Uterus (tissue), 4 donors: Measurements from ENCODE around the gene LCP2. TPM values are rescaled to one million over a fixed set of nuclear protein-coding genes. Genes with fewer than 3 reads are reported as not detected.
"Not testable (repeated sequence)": the region's sequence is repeated elsewhere in the genome, so short reads cannot be mapped to it uniquely, and the experiment has no call there.

Experiments used
- DNase-seq, 2 donors: peaks; one replicate each; pipeline ENCODE4 v3.0.0-alpha.2; 2019 to 2020
- H3K27ac ChIP-seq, 2 donors: fragments of 200-600 bp; sonication (generic); 1 replicate in 1 of 2; 2 replicates in 1 of 2; pipeline ENCODE4 v1.5.1; 2016 to 2018
- H3K27me3 ChIP-seq, 2 donors: fragments of 200-600 bp; sonication (generic); one replicate each; pipeline ENCODE4 v1.5.1; 2018 to 2019; ENCODE audit warnings: control low read depth in 1 of 2
- H3K36me3 ChIP-seq, 2 donors: fragments of 200-600 bp; sonication (generic); one replicate each; pipeline ENCODE4 v1.5.1; 2019; ENCODE audit warnings: control low read depth in 1 of 2
- H3K4me1 ChIP-seq, 2 donors: fragments of 200-600 bp; sonication (generic); one replicate each; pipeline ENCODE4 v1.5.1; 2018 to 2019; ENCODE audit warnings: control low read depth in 1 of 2
- H3K4me3 ChIP-seq, 2 donors: fragments of 200-600 bp; sonication (generic); 1 replicate in 1 of 2; 2 replicates in 1 of 2; pipeline ENCODE4 v1.5.1; 2018 to 2019; ENCODE audit warnings: mild to moderate bottlenecking in 1 of 2
- H3K9me3 ChIP-seq, 2 donors: fragments of 200-600 bp; sonication (generic); one replicate each; pipeline ENCODE4 v1.5.1; 2019; ENCODE audit warnings: control low read depth in 1 of 2
- CTCF ChIP-seq, 4 experiments: fragments of 200-600 bp in 2 of 4; fragments of 450-650 bp in 2 of 4; sonication (generic) in 2 of 4; IDR thresholded peaks; one replicate each; pipeline ENCODE4 v1.5.1; 2016 to 2019; ENCODE audit warnings: antibody characterized with exemption in 4 of 4, mild to moderate bottlenecking in 2 of 4, moderate library complexity in 1 of 4
- POLR2A ChIP-seq, 2 donors: fragments of 450-650 bp; IDR thresholded peaks; one replicate each; pipeline ENCODE4 v1.6.1; 2016; ENCODE audit warnings: antibody characterized with exemption in 2 of 2, mild to moderate bottlenecking in 1 of 2, moderate library complexity in 1 of 2
- intact Hi-C: fragments of 100-400 bp; cut with DNase I; formaldehyde crosslinking; loops from one replicate; pipeline ENCODE4 v1.15.1; 2023; ENCODE audit warnings: low total_unique reads
- total RNA-seq, 4 donors: library from RNA; depleted of rRNA in 3 of 4; stranded (reverse); fragments of >200 nt in 3 of 4; gene quantifications; one replicate each; pipeline versions ENCODE4 v1.1.0 to v1.2.4, GENCODE V29; 2014 to 2023
- donor health status: DM: yes; HTN: yes; CAD: no.

LCP2 gene
- total RNA-seq, 4 donors from 2014 or later = 1.3 to 19.1 (median 11.2) TPM

DNA sequence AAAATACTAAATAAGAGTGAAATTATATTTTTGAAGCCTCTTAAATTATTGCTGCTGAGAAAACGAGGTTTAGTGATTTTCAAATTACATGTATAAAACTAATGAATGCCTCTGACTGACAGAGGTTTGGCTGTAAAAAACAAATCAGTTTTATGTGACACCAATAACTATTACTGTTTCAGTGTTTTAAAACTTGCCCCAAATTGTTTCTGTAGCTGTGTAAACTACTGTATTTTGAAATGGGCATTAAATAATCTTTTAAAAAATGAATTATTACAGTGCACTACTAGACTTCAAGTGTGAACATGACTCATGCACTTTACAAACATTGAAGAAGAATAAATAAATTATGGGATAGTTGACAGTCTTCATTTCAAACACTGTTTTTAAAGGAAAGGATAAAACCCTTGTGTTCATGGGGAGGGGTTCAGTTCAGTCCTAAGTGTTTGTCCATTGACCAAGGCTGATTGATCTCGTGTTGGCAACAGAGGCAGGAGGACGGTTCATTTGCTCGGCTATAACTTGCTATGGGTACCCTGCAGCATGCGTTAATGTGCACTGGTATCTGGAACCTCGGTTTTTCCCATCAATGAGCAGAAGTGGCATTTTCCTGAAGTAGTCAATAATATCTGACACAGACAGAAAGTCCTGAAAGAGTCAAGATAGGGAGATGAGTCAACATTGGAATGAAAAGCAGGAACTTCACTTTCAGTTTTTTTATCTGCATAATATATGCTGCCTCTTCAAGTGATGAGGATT, 49.2 kb downstream of the LCP2 start:
- H3K27ac ChIP-seq = no peak overlapping the region
- no peaks in the 10 kb centered on the region for H3K9me3 ChIP-seq
- TF ChIP-seq POLR2A (IDR thresholded peaks at IDR 0.05) (no peak), CTCF (IDR thresholded peaks at IDR 0.05) (no peak)
- no peak overlapping the region for H3K4me3 ChIP-seq
- DNase-seq = no peak
- no peaks in the 10 kb centered on the region for H3K4me1 ChIP-seq
- H3K27me3 ChIP-seq = no peaks in the 10 kb centered on the region
- intact Hi-C loops = no loop called here
- no peaks in the 10 kb centered on the region for H3K36me3 ChIP-seq

DNA sequence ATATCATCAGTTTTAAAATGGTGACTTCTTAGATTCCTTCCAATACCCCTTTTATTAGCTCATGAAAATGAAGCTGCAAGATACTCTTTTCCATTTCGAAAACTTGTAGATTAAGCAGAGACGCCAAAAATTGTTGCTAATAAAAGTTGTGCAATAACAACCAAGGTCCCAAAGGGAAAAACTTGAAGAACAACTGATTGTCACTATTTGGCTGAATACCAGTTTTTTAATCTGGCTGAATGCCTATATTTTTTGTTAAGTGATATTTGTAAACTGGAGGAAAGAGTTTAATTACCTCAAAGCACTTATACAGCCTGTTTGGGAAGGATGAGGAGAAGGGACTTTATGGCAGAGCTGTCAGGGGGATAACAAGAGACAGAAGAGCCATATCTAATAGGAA, 50.2 kb downstream of the LCP2 start:
- H3K36me3 ChIP-seq = no peaks in the 10 kb centered on the region
- no peaks in the 10 kb centered on the region for H3K27me3 ChIP-seq
- no peaks in the 10 kb centered on the region for H3K4me1 ChIP-seq
- H3K4me3 ChIP-seq = no peak overlapping the region
- no peak for DNase-seq
- intact Hi-C loops = no loop called here
- TF ChIP-seq CTCF (IDR thresholded peaks at IDR 0.05) = no peak
- no peak for TF ChIP-seq POLR2A (IDR thresholded peaks at IDR 0.05)
- H3K9me3 ChIP-seq = no peaks in the 10 kb centered on the region
- H3K27ac ChIP-seq = peak overlapping the region in 1 of 2 donors; percentile 56

DNA sequence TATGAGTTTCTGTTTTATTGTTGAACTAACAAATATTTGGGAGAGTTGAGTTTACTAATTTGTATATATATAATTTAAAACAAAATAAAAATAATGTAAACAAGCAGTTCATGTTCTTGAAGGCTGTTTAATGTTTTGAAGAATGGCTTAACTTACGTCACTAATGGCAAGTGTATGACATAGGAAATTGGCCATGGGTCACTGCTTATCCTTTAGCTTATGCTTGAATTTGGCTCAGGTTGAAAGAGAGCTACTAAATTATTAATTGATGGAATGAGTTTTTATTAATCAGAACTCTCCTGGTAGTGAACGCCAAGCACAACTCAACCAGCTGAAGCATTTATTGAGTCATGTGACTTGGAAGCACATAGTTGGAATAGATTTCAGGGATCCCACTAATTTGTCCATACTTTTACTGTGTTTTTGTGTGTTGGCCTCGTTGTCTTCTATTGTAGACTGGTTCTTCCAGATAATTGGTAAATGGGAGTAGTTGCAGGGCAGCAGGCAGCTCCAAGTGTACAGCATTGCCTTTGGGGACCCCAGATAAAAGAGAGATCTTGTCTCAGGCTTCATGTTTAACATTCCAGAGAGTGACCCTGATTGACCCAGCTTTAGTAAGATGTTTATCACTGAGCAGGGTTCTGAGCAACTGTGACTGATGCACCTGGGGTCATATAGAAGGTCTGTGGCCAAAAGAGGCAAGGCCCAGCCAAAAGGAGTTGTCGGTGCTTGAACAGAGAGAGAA, 51.3 kb downstream of the LCP2 start:
- no peaks in the 10 kb centered on the region for H3K4me1 ChIP-seq
- no peaks in the 10 kb centered on the region for H3K27me3 ChIP-seq
- no peak for DNase-seq
- H3K27ac ChIP-seq = peak overlapping the region in 1 of 2 donors; percentile 56
- H3K36me3 ChIP-seq = no peaks in the 10 kb centered on the region
- no peak for TF ChIP-seq POLR2A (IDR thresholded peaks at IDR 0.05)
- TF ChIP-seq CTCF (IDR thresholded peaks at IDR 0.05) = no peak
- no peaks in the 10 kb centered on the region for H3K9me3 ChIP-seq
- intact Hi-C loops = no loop called here
- H3K4me3 ChIP-seq = no peak overlapping the region

DNA sequence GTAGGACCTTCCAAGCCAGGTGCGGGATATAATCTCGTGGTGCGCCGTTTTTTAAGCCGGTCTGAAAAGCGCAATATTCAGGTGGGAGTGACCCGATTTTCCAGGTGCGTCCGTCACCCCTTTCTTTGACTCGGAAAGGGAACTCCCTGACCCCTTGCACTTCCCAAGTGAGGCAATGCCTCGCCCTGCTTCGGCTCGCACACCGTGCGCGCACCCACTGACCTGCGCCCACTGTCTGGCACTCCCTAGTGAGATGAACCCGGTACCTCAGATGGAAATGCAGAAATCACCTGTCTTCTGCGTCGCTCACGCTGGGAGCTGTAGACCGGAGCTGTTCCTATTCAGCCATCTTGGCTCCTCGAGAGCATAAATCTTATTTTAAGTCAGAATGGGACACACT, 52.1 kb downstream of the LCP2 start:
- H3K36me3 ChIP-seq, H3K9me3 ChIP-seq, H3K4me3 ChIP-seq, DNase-seq, intact Hi-C loops, H3K27me3 ChIP-seq, H3K27ac ChIP-seq, H3K4me1 ChIP-seq: not testable (repeated sequence)

GRCh38 chr5:170238456-170239196, 59.0 kb downstream of the LCP2 start:
- TF ChIP-seq POLR2A (IDR thresholded peaks at IDR 0.05) (no peak), CTCF (IDR thresholded peaks at IDR 0.05) (no peak)
- Histone ChIP-seq H3K27ac (no peak overlapping the region), H3K9me3 (no peaks in the 10 kb centered on the region), H3K36me3 (no peaks in the 10 kb centered on the region), H3K4me1 (no peaks in the 10 kb centered on the region), H3K27me3 (no peaks in the 10 kb centered on the region), H3K4me3 (no peak overlapping the region)
- no peak for DNase-seq
- intact Hi-C loops = no loop called here
